Measurements from ENCODE around the gene MAST4. TPM values are rescaled to one million over a fixed set of nuclear protein-coding genes. Genes with fewer than 3 reads are reported as not detected.

Gene MAST4
- polyA plus RNA-seq, 1 experiment, result 11.6 TPM

DNA sequence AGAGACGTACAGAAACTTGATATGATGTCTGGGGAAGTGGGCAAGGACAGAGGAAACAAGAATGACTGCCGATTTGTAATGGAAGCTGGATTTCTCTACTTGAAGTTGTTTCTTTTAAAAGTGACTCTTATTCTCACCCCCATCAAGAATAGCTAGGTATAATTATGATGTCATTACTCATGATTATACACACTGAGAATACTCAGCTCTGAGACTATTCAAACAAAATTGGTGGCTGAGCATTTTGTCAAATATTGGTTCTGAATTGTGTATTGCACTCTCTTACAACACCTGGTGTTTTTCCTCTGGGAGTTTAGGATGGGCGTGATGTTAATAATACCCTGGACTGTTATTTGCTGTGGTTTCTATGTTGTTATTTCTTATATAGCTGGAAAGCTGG, 46.3 kb downstream of the MAST4 start:
- no peak for DNase-seq (ENCODE audit: low read depth, low spot score)
- Histone ChIP-seq H3K27me3 (ENCODE audit: control insufficient read depth, insufficient read depth, low read length) (no peaks in the 10 kb centered on the region), H3K27ac (ENCODE audit: low read depth, low read length) (no peak overlapping the region), H3K4me3 (ENCODE audit: low read depth, low read length) (no peak overlapping the region), H3K9me3 (ENCODE audit: control insufficient read depth, insufficient read depth, low read length) (no peaks in the 10 kb centered on the region)
- ChIA-PET CTCF (no interaction called here), POLR2A (no interaction called here)
- TF ChIP-seq, protein P1, sequence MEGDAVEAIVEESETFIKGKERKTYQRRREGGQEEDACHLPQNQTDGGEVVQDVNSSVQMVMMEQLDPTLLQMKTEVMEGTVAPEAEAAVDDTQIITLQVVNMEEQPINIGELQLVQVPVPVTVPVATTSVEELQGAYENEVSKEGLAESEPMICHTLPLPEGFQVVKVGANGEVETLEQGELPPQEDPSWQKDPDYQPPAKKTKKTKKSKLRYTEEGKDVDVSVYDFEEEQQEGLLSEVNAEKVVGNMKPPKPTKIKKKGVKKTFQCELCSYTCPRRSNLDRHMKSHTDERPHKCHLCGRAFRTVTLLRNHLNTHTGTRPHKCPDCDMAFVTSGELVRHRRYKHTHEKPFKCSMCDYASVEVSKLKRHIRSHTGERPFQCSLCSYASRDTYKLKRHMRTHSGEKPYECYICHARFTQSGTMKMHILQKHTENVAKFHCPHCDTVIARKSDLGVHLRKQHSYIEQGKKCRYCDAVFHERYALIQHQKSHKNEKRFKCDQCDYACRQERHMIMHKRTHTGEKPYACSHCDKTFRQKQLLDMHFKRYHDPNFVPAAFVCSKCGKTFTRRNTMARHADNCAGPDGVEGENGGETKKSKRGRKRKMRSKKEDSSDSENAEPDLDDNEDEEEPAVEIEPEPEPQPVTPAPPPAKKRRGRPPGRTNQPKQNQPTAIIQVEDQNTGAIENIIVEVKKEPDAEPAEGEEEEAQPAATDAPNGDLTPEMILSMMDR (IDR thresholded peaks at IDR 0.05; ENCODE audit: low read depth, low read length), result no peak

DNA sequence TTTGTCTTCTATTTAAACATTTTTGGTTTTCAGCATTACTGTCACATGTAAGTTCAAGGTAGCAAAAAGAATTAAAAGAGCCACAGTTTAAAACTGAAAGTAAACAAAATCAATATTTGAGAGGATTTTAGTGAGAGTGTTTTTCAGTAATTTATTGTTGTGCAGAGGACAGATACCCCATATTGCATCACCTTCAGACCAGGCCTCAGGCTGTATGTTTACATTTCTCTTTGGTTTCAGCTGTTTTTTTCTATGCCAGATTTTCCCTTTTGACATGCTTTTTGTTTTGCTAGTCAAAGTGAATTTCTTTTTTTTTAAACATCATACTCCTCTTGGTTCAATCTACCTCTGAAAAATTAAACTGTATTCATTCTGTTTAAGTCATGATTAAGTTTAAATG, 47.2 kb downstream of the MAST4 start:
- Histone ChIP-seq H3K27ac (ENCODE audit: low read depth, low read length) (no peak overlapping the region), H3K4me3 (ENCODE audit: low read depth, low read length) (no peak overlapping the region), H3K9me3 (ENCODE audit: control insufficient read depth, insufficient read depth, low read length) (no peaks in the 10 kb centered on the region), H3K27me3 (ENCODE audit: control insufficient read depth, insufficient read depth, low read length) (no peaks in the 10 kb centered on the region)
- CTCF ChIA-PET, result interaction anchor here (0.6 to 0.9 kb wide), 3 partner anchors 26 to 511 kb away, joined by 3 to 6 read pairs (median 4); no protein-coding TSS in a partner anchor
- POLR2A ChIA-PET, result no interaction called here
- DNase-seq (ENCODE audit: low read depth, low spot score), result no peak
- TF ChIP-seq, protein P1 (IDR thresholded peaks at IDR 0.05; ENCODE audit: low read depth, low read length), result no peak

DNA sequence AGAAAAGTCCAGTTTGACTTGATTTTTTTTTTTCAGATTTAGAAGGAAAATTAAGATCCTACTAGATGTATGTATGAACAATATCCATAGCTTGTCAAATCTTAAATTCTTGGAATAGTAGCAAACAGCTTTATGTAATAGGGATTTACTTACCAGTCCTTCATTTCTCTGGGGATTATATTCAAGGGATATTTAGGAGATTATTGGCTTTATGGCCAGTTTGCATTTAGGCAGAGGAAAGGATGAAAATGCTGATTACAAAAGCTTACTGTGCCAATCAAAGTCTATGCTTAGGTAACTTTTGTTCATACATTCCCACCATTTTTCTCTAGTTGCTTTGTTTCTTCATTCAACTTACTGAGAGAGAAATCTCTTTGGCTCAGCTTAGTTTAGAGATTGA, 47.9 kb downstream of the MAST4 start:
- H3K27me3 ChIP-seq (ENCODE audit: control insufficient read depth, insufficient read depth, low read length), result no peaks in the 10 kb centered on the region
- H3K27ac ChIP-seq (ENCODE audit: low read depth, low read length), result no peak overlapping the region
- ChIA-PET POLR2A (no interaction called here), CTCF (interaction anchor here (0.6 kb wide), 1 partner anchor 45 kb away, joined by 4 read pairs; no protein-coding TSS in a partner anchor)
- no peaks in the 10 kb centered on the region for H3K9me3 ChIP-seq (ENCODE audit: control insufficient read depth, insufficient read depth, low read length)
- H3K4me3 ChIP-seq (ENCODE audit: low read depth, low read length), result no peak overlapping the region
- no peak for DNase-seq (ENCODE audit: low read depth, low spot score)
- TF ChIP-seq, protein P1 (IDR thresholded peaks at IDR 0.05; ENCODE audit: low read depth, low read length), result no peak

DNA sequence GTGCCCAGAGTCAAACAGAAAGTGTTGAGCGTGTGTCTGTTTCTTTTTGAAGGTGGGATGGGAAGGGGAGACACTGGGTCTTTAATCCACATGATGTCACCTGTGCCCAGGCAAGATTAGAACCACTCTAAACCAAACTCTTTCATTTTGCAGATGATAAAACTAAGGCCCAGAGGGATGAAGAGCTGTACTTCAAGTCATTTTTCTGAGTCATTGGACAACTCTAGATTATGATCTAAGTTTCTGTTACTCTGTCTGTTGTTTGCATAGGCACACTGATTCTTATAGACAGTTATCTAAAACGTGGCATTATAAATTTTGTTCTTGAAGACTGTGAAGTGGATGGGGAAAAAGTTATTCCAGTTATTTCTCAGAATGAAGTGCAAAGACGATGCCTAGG, 48.8 kb downstream of the MAST4 start:
- Histone ChIP-seq H3K27me3 (ENCODE audit: control insufficient read depth, insufficient read depth, low read length) (no peaks in the 10 kb centered on the region), H3K27ac (ENCODE audit: low read depth, low read length) (no peak overlapping the region), H3K4me3 (ENCODE audit: low read depth, low read length) (no peak overlapping the region), H3K9me3 (ENCODE audit: control insufficient read depth, insufficient read depth, low read length) (no peaks in the 10 kb centered on the region)
- DNase-seq (ENCODE audit: low read depth, low spot score), result no peak
- POLR2A ChIA-PET, result interaction anchor here (0.6 kb wide), 1 partner anchor 893 kb away, joined by 3 read pairs; no protein-coding TSS in a partner anchor
- TF ChIP-seq, protein P1 (IDR thresholded peaks at IDR 0.05; ENCODE audit: low read depth, low read length), result no peak
- CTCF ChIA-PET, result interaction anchor here (0.6 kb wide), 1 partner anchor 46 kb away, joined by 4 read pairs; no protein-coding TSS in a partner anchor

DNA sequence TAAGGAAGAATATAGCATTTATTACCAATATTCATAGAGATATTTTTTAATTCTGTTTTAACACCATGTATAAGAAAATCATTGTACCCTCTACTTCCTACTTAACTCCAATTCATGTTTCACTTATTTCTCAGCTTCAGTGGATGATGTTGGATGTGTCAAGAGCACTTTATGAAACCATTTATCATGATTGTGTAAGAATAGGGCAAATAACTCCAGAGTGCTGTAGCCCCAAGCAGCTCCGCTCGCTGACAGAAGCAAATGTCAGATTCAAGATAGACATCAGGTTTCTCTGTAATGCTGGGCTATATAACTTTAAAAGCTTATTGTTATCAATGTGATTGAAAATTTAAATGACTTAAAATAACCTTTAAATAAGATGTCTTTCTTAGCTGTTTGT, 50.4 kb downstream of the MAST4 start:
- CTCF ChIA-PET, result no interaction called here
- POLR2A ChIA-PET, result no interaction called here
- Histone ChIP-seq H3K27ac (ENCODE audit: low read depth, low read length) (no peak overlapping the region), H3K9me3 (ENCODE audit: control insufficient read depth, insufficient read depth, low read length) (no peaks in the 10 kb centered on the region), H3K27me3 (ENCODE audit: control insufficient read depth, insufficient read depth, low read length) (no peaks in the 10 kb centered on the region), H3K4me3 (ENCODE audit: low read depth, low read length) (no peak overlapping the region)
- TF ChIP-seq, protein P1 (IDR thresholded peaks at IDR 0.05; ENCODE audit: low read depth, low read length), result no peak
- DNase-seq (ENCODE audit: low read depth, low spot score), result no peak
